Stimulated activated CD4-positive, alpha-beta T cell treated with anti-CD3 and anti-CD28 coated beads, Interleukin-12 subunit alpha, Interleukin-12 subunit beta, amount 100 ng/mL, for 24 hours (primary cell): ENCODE measurements around the gene ERBB4.
"Not testable (repeated sequence)": the region's sequence is repeated elsewhere in the genome, so short reads cannot be mapped to it uniquely, and the experiment has no call there.

Source experiments
- DNase-seq, 2 experiments: peaks; one replicate each; pipeline ENCODE4 v3.0.0-alpha.2; 2020; ENCODE audit warnings: low read depth in 2 of 2

The ERBB4 gene

DNA sequence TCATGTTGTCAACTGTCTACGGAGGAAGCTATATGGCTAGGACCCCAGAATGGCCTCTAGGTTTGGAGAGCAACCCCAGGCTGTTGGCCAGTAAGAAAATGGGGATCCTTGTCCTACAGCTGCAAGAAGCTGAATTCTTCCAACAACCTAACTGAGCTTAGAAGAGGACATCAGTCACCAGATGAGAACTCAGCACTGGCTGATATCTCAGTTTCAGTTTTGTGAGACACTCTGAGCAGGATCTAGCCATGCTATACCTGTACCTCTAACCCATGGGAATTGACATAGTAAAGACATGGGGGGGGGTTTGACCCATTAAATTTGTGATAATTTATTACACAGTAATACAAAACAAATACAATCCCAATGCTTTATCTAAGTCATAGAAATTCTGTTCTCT is 312.5 kb downstream of the ERBB4 start:
- no peak for DNase-seq

DNA sequence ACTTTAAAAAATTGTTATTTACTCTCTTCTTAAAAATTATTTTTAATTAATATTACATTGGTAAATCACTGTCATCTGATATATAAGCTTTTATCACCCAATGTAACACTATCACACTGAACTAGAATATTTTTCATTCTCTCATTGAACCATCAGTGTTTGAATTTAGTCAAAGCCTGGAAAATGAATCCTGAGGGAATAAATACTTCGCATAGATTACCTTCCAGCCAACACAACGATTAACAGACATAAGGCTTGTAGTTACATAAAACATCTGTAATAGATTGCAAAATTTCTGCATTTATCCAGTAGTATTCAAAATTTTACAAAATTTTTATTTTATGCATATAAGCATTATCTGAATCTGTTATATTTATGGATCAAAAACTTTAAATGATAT is 314.9 kb downstream of the ERBB4 start:
- DNase-seq: no peak

DNA sequence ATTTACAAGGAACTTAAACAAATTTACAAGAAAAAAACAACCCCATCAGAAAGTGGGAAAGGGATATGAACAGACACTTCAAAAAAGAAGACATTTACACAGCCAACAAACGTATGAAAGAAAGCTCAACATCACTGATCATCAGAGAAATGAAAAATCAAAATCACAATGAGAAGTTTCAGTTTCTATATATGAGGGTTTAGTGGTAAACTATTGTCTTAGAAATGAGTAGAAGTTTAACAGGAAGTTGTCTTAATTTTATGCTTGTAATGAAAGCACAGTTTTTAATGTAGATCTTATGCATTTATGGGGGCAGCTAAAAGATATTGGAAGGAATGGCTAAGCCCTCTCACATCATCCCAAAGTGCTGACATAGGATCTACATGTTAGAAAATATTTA is 325.4 kb downstream of the ERBB4 start:
- no peak for DNase-seq

DNA sequence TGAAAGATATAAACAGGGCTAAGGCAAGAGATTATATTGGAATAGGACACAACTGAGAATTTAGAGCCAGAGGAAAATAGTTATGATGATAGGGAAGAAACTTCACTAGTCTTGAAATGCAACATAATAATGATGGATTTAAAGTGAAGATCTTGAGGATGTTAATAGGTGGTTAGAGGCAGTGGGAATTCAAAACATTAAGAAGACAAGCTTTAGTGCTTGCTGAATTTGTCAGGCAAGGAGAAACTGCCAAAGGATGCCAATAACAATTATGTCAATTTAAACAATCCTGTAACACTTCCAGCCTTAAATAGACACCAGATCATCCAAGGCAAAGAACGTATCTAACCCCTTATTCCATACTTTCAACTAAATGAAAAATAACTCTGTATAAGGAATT is 330.1 kb downstream of the ERBB4 start:
- DNase-seq: no peak

DNA sequence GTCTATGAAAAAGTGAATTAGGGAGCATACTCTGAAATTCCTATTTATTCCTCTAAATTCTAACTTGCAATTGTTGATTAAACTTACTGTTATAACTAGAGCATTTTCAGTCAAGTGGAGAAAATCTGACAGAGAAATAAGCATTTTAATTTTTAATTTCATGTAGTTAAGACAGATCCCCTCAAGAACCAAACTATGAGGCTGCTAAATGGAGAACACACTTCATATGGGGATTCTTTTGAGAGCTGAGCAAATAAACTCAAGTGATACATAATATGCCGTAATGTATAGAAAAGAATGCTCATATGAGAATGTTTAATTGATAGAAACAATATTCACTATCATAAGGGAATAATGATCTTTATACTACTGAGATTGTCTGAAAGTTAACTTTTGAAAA is 340.8 kb downstream of the ERBB4 start:
- DNase-seq: no peak

DNA sequence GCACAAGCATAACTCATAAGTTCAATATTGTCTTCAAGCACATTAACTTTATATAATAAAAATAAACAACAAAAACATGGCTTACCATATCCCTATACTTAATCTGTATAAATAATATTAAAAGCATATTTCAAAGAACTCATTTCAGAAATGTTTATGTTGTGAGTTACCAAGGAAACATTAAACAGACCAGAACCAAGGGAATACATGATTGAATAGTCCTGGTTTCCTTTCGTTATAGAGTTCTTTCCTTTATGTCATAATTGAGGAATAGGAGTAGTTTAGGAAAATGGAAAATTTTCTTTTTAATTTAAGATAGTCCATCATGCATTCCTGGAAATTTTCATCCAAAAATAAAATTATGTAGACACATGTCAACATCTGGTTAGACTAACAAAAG is 343.0 kb downstream of the ERBB4 start:
- DNase-seq: no peak

DNA sequence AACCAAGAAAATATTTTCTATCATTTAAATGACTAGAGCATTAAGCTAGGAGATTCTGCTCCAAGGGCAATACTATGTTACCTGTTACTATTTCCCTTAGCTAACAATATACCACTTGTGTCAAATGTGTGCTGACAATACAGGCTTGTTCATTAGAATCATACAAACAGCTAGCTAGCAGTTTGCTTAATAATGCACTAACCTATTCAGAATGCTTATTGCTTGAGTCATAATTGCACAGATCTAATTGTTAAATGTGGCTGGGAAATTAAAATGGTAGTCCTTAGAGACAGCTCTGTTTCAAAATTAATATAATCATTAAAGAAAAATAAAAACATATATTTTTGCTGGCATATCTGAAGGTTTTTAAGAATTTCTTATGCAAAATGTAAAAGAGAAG is 344.2 kb downstream of the ERBB4 start:
- DNase-seq: no peak

DNA sequence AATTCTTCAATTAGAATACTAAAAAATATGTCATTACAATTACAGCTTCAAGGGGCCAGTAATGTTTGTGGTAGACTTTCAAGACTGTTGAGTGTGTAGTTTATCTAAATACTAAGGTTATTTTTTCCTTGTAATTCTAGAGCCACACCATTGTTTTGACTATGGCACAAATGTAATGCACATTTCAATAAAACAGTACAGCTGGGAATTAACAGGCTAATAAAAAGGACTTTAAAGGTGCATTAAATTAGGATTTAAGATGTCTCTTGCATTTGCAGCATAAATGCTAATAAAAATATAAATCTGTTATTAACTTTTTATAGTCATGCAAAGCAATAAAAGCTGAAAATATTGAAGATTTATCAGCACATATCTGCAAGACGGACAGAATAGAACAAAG is 344.8 kb downstream of the ERBB4 start:
- no peak for DNase-seq

DNA sequence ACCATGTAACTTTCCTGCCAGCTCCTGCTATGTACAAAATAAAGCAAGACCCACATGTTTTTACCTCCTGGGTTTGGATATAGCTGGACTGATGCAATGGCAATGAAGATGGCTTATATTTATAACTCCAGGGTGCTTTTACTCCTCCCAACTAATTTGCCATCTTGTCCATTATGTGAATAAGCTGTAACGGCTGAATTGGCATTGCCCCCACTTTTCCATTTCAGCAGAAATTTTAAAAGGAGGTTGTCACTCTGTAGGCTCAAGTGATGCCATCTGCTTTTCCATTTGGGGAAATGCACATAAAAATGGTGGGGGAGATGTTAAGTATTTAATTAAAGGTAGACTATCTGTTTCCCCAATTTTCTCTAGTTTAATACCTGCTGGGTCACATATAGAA is 345.5 kb downstream of the ERBB4 start:
- DNase-seq: no peak

DNA sequence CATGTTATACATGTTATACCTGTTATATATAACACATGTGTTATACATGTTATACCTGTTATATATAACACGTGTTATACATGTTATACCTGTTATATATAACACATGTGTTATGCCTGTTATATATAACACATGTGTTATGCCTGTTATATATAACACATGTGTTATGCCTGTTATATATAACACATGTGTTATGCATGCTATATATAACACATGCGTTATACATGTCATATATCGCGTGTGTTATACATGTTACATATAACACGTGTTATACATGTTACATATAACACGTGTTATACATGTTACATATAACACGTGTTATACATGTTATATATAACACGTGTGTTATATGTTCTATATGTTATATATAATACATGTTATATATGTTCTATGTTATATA is 347.2 kb downstream of the ERBB4 start:
- DNase-seq: not testable (repeated sequence)

DNA sequence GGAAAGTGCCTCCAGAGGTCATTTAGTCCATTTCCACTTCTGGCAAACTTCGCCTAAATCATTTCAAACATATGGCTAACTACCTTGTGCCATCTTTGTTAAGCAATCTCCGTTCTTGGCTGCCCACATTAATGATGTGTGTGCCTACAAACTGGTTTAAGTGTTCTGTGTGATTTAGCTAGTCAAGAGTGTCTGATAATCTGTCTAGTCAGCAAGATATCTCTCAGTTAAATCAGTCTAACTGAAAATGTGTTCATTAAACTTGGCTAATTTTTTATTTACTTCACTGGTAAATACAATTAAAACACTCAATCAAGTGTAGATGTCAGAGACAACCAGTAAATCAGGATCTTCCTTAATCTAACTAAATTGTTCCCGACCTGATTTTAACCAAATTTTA is 352.4 kb downstream of the ERBB4 start:
- DNase-seq: no peak

DNA sequence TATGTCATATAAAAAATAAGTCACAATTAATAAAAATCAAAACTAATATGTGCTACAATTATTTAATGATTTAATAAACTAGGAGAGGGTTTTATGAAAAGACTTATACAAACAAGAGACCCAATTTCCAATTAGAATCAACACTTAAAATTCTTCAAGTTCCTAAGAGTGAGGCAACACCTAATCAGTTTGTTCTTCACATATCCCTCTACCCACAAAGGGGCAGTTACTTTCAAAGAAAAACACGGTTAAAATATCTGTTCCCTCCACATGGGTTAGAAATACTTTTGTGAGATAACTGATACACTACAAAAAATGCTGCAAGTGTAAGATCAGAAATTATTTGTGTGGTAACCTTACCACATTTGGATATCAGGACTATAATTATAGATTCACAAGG is 357.0 kb downstream of the ERBB4 start:
- DNase-seq: no peak

DNA sequence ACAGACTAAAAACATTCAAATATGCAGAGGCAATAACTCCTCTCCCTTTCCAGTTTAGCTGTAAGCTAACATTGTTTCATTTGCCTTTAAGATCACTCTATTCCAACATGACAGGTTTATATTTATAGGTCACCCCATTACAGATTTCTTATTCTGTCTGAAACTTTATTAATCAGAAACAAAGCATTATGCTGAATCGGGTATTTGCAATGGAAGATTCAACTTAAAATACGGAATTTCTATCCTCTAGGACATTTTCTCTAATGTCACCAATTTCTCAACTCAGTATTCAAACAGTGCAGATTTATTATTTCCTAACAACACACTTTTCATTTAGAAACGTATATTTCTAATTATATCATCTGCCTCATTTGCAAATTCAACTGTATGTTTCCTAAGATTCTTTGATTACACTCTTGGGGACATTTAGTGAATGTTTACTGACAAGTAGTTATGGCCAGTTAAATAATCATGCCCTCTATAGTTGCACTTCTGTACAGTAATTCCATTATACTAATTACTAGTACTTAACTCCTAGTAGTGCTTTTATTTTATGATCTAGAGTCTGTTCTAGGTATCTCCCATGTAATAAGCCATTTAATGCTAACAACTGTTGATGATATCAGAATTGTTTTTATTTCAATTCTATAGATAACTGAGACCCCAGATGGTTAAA is 358.1 kb downstream of the ERBB4 start:
- DNase-seq: no peak

DNA sequence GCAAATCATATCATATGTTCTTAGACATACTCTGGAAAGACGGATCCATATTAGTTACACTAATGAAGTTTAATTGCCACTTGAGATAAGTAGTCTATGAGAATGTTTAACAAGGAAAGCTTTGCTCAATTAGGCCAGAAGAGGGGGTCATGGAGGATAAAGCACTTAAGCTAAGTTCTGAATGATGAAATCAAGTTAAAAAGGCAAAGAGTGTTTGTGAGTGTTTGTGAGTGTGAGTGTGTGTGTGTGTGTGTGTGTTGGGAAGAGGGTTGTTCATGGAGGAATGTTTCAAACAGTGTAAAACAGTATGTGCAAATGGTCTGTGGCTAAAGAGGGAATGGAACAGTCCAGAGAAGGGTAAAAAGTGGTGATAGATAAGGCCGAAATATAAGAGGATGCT is 360.9 kb downstream of the ERBB4 start:
- no peak for DNase-seq

DNA sequence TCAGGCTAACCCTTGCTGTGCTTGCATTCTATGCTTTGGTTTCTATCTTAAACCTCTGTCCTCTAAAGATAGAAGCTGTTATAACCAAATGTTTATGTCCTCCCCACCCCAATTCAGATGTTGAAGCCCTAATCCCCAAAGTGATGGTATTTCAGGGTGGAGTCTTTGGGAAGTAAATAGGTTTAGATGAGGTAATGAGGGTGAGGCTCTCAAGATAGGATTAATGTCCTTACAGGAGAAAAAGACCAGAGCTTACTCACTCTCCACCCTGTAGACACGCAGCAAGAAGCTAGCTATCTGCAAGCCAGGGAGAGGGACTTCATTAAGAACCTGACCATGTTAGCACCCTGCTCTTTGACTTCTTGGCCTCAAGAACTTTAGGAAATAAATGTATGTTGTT is 362.5 kb downstream of the ERBB4 start:
- DNase-seq: no peak

DNA sequence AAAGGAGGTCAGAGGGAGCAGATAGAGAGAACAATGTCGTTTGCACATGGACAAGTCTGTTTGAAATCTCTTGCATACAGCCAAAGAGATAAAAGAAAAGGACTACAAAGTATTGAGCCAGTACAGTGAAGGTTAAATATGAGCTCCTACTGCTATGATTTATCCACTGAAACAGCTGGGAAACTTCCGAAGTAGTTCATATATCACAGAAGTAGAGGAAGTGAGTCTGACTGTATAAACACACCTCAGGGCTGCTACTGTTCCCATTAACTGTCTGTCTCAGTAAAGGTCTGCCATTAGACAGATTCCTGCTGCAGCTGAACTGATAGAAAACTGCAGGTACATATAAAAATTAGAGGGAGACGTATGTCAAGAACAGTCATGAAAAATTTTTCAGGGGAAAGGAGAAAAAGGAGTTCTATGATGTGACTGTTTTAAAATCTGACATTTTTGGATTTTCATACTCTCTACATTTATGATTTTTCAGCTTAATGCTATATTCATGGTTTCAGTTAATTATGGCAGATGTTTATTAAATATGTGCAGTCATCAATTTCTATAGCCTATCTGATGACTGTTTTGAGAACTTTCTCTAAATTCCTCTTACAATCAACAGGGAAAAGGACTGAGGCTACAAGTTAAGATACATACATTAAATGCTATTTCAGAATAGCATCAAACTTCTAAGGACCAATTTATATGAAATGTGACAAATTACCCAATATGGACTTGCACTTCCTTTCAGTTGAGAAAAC is 364.7 kb downstream of the ERBB4 start:
- DNase-seq: no peak

DNA sequence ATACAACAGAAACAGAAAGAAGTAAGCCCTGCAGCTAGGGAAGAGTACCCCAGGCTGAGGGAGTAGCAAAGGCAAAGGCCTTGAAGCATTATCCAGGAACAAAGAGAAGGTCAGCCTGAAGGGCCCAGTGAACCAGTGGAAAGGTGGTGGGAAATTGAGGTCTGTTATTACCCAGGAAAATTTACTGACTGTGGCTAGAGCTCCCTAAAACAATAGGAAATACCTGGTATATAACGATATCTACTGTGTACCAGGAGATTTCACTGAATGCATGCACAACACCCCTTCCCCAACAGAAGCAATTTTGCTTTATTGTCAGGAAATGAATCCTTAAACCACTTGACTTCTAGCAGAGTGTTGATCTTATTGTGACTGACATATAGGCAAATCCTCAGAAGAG is 365.3 kb downstream of the ERBB4 start:
- no peak for DNase-seq

DNA sequence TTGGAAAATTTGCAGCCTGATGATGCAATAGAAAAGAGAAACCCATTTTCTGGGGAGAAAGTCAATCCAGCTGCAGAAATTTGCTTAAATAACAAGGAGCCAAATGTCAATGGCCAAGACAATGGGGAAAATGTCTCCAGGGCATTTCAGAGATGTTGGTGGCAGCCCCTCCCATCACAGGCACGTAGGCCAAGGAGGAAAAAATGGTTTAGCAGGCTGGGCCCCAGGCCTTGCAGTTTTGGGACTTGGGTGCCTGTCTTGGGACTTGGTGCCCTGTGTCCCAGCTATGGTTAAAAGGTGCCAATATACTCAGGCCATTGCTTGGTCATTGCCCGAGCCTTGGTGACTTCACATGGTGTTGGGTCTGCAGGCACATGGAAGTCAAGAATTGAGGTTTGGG is 368.2 kb downstream of the ERBB4 start:
- no peak for DNase-seq

DNA sequence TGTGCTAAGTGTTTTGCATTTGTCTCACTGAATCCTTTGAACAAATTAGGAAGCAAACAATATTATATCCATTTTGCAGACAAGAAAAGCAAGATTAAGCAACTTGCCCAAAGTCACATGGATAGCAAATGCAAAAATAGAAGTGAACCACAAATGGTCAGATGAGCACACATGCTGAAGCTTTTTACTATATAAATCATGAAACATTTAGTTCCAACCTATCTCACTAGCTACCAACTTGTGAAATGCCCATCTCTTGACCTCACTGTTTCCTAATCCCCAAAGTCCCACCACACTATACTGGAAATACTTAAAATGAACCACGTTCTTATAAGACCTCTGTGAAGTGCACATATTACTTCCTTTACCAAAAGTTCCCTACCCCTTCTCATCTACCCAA is 380.5 kb downstream of the ERBB4 start:
- DNase-seq: no peak

DNA sequence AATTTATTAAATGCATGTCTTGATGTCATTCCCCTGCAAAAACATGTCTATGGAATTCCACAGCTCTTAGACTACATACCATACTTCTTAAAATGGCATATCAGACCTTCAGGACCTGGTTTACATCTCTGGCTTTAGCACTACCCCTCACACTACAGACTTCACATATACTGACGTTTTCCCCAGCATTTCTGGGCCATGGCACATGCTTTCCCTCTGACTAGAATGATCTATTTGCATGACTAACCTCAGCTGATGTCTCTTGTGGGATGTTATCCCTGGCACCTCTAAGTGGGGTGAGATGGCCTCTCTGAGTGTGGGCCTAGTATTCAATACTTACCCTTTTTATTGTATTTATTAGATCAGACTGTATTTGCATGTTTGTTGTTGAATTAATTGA is 381.6 kb downstream of the ERBB4 start:
- DNase-seq: no peak

DNA sequence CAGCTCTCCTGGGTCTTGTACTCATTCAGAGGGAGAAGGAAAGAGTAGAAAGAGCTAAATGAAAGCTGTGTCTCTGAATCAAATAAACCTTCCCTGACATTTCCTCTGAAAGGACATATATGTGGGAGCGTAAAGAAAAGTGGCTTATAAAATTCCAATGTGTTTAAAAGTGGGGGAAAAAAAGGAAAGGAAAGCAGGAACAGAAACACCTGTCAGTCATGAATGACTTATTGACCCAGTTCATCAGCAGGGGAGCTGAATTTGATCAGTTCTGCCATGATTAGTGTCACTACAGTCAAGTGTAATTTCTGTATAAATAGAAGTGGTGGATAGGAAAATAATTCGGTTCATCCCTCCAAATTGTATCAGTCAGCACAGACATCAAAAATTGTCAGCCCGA is 382.5 kb downstream of the ERBB4 start:
- DNase-seq: no peak

DNA sequence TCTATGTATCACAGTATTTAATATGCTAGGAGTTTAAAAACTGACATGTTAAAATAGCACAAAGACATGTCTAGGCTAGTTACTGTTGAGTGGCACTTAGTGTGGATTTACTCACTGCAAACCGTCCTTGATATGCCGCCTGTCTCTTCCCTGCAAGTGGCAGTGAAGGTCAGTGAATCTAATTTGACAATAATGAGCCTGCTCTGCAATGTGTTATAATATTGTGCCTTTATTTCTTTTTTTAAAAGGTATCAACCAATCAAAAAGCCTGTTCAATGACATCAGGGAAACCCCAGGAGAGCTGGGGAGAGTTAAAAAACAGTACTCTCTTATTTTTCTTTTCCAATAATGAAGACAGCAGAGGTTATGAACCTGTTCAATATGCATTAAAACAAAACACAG is 384.1 kb downstream of the ERBB4 start:
- no peak for DNase-seq

DNA sequence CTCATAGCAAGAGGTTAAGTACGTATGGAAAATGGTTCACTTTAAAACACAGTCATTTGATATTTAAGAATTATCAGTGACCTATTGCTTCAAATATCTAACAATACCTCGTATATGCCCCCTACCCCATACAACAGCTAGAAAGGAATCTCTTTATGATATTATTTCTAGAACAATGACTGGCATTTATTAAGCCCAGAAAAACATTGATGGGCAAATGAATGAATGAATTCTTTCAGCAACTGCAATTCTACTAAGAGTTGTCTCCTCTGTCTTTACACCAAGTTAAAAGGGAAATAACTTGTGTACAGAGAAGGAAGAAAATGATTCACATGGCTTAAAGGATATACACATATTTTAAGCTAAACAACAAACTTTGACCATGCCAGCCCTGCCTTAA is 384.7 kb downstream of the ERBB4 start:
- DNase-seq: no peak
